H1 (cell line): ENCODE measurements around the gene STAG2. TPM values are rescaled to one million over a fixed set of nuclear protein-coding genes. Genes with fewer than 3 reads are reported as not detected.
"Not testable (repeated sequence)": the region's sequence is repeated elsewhere in the genome, so short reads cannot be mapped to it uniquely, and the experiment has no call there.

Experiments used
- CTCF ChIA-PET: fragments of 300-600 bp; sonication (Branson Sonifier 250); formaldehyde crosslinking; loops from one replicate; lab custom pipeline; 2021; ENCODE audit not compliant: partially characterized antibody; lab: Charles Lee
- POLR2A ChIA-PET: fragments of 300-600 bp; sonication (Branson Sonifier 250); formaldehyde crosslinking; loops from one replicate; lab custom pipeline; 2021; ENCODE audit warnings: inconsistent platforms; ENCODE audit not compliant: partially characterized antibody; lab: Charles Lee
- DNase-seq, 2 experiments: peaks; one replicate each; pipeline versions ENCODE4 v3.0.0 to v3.0.0-alpha.2; 2010 to 2022; ENCODE audit warnings: low spot score in 2 of 2, low read depth in 1 of 2, mixed read lengths in 1 of 2
- FAIRE-seq: peaks from 2 replicates; lab custom pipeline; 2011; peaks lifted over from hg19 to GRCh38; lab: Jason Lieb, UNC
- H2AFZ ChIP-seq: 2 replicates; pipeline ENCODE4 v1.8.1; 2012; ENCODE audit warnings: low read length, inconsistent platforms
- H2AK5ac ChIP-seq: 2 replicates; pipeline ENCODE4 v1.6.1; 2013; ENCODE audit warnings: low read depth, low read length
- H2BK120ac ChIP-seq: replicated peaks from 2 replicates; pipeline ENCODE3; 2013; ENCODE audit warnings: low read depth, low read length, inconsistent platforms
- H2BK12ac ChIP-seq: 2 replicates; pipeline ENCODE4 v1.6.1; 2013; ENCODE audit warnings: low read depth, low read length
- H2BK15ac ChIP-seq: 2 replicates; pipeline ENCODE4 v1.6.1; 2013; ENCODE audit warnings: low read length
- H2BK20ac ChIP-seq: 2 replicates; pipeline ENCODE4 v1.6.1; 2013; ENCODE audit warnings: low read length
- H2BK5ac ChIP-seq: 2 replicates; pipeline ENCODE4 v1.6.1; 2013; ENCODE audit warnings: low read depth, low read length
- H3K14ac ChIP-seq: 2 replicates; pipeline ENCODE4 v1.6.1; 2013; ENCODE audit warnings: inconsistent platforms; ENCODE audit not compliant: insufficient read length
- H3K18ac ChIP-seq: 2 replicates; pipeline ENCODE4 v1.6.1; 2013; ENCODE audit warnings: low read length; ENCODE audit errors: extremely low read depth
- H3K23ac ChIP-seq: 2 replicates; pipeline ENCODE4 v1.6.1; 2013; ENCODE audit warnings: inconsistent platforms; ENCODE audit not compliant: insufficient read length
- H3K23me2 ChIP-seq: 2 replicates; pipeline ENCODE4 v1.6.1; 2013; ENCODE audit warnings: low read depth, low read length
- H3K27ac ChIP-seq: 2 replicates; pipeline ENCODE4 v1.6.1; 2011; ENCODE audit warnings: low read depth, low read length, inconsistent platforms
- H3K27me3 ChIP-seq, 4 experiments: replicated peaks in 1 of 4; 1 replicate in 1 of 4; 2 replicates in 3 of 4; pipeline versions ENCODE4 v1.6.1 to v1.8.1; 2011 to 2013; ENCODE audit warnings: low read length in 3 of 4, mild to moderate bottlenecking in 3 of 4, inconsistent platforms in 2 of 4, mixed read lengths in 2 of 4, moderate library complexity in 1 of 4; ENCODE audit not compliant: control insufficient read depth in 3 of 4, insufficient read depth in 3 of 4; ENCODE audit errors: extremely low read depth in 1 of 4
- H3K36me3 ChIP-seq, 4 experiments: 2 replicates each; pipeline versions ENCODE4 v1.6.1 to v1.8.1; 2011 to 2013; ENCODE audit warnings: mild to moderate bottlenecking in 4 of 4, low read length in 3 of 4, moderate library complexity in 2 of 4, control low read depth in 1 of 4, inconsistent platforms in 1 of 4; ENCODE audit not compliant: insufficient read depth in 4 of 4, control insufficient read depth in 2 of 4
- H3K4ac ChIP-seq: replicated peaks from 2 replicates; pipeline ENCODE3; 2013; ENCODE audit warnings: low read length, low read depth, mixed read lengths, inconsistent platforms; ENCODE audit not compliant: insufficient read length
- H3K4me1 ChIP-seq, 4 experiments: replicated peaks in 1 of 4; 1 replicate in 1 of 4; 2 replicates in 3 of 4; pipeline versions ENCODE4 v1.6.1 to v1.8.1; 2011 to 2013; ENCODE audit warnings: low read length in 3 of 4, inconsistent platforms in 2 of 4, mixed read lengths in 1 of 4; ENCODE audit not compliant: insufficient read depth in 4 of 4, control insufficient read depth in 3 of 4
- H3K4me2 ChIP-seq, 2 experiments: 2 replicates each; pipeline versions ENCODE4 v1.6.1 to v1.8.1; 2011 to 2013; ENCODE audit warnings: low read depth in 2 of 2, low read length in 2 of 2, control low read depth in 1 of 2, inconsistent platforms in 1 of 2, mild to moderate bottlenecking in 1 of 2; ENCODE audit not compliant: insufficient read depth in 1 of 2
- H3K4me3 ChIP-seq, 4 experiments: fragments of 200-600, 300-600 bp in 1 of 4; sonication (generic), shearing (Covaris generic), sonication (Bioruptor Twin) in 1 of 4; 2 replicates each; pipeline versions ENCODE4 v1.5.1 to v1.8.1; 2011 to 2016; ENCODE audit warnings: low read length in 4 of 4, low read depth in 3 of 4, control low read depth in 2 of 4, inconsistent platforms in 2 of 4, mild to moderate bottlenecking in 2 of 4, mixed read lengths in 1 of 4, moderate library complexity in 1 of 4; ENCODE audit not compliant: insufficient read depth in 2 of 4; ENCODE audit errors: extremely low read depth in 1 of 4
- H3K56ac ChIP-seq: replicated peaks from 2 replicates; pipeline ENCODE3; 2013; ENCODE audit warnings: low read depth, mild to moderate bottlenecking, mixed read lengths, low read length, inconsistent platforms; ENCODE audit not compliant: insufficient read length
- H3K79me1 ChIP-seq: 2 replicates; pipeline ENCODE4 v1.6.1; 2013; ENCODE audit warnings: low read depth, low read length, control low read depth
- H3K79me2 ChIP-seq, 2 experiments: 2 replicates each; pipeline versions ENCODE4 v1.6.1 to v1.8.1; 2012 to 2013; ENCODE audit warnings: low read length in 2 of 2, mild to moderate bottlenecking in 2 of 2, inconsistent platforms in 1 of 2; ENCODE audit not compliant: insufficient read depth in 2 of 2, control insufficient read depth in 1 of 2
- H3K9ac ChIP-seq, 4 experiments: replicated peaks in 1 of 4; 1 replicate in 1 of 4; 2 replicates in 3 of 4; pipeline versions ENCODE4 v1.6.1 to v1.8.1; 2011 to 2013; ENCODE audit warnings: low read depth in 3 of 4, low read length in 3 of 4, control low read depth in 2 of 4, mild to moderate bottlenecking in 2 of 4, moderate library complexity in 2 of 4, inconsistent platforms in 1 of 4; ENCODE audit errors: extremely low read depth in 1 of 4
- H3K9me3 ChIP-seq, 2 experiments: 2 replicates each; pipeline versions ENCODE4 v1.6.1 to v1.8.1; 2012 to 2013; ENCODE audit warnings: mild to moderate bottlenecking in 2 of 2, moderate library complexity in 2 of 2, control low read depth in 1 of 2, inconsistent platforms in 1 of 2, low read depth in 1 of 2, low read length in 1 of 2, mixed read lengths in 1 of 2; ENCODE audit not compliant: insufficient read depth in 2 of 2
- H4K20me1 ChIP-seq, 2 experiments: replicated peaks in 1 of 2; 2 replicates each; pipeline versions ENCODE3 to v1.8.1; 2011 to 2013; ENCODE audit warnings: inconsistent platforms in 2 of 2, low read length in 2 of 2, mild to moderate bottlenecking in 1 of 2; ENCODE audit not compliant: insufficient read depth in 2 of 2, control insufficient read depth in 1 of 2
- H4K5ac ChIP-seq: 2 replicates; pipeline ENCODE4 v1.6.1; 2013; ENCODE audit warnings: low read length, low read depth, mixed read lengths, inconsistent platforms; ENCODE audit not compliant: insufficient read length
- H4K8ac ChIP-seq: 2 replicates; pipeline ENCODE4 v1.8.0; 2013; ENCODE audit warnings: mild to moderate bottlenecking, moderate library complexity, low read length, inconsistent platforms; ENCODE audit not compliant: insufficient read depth; ENCODE audit errors: extremely low read depth
- H4K91ac ChIP-seq: replicated peaks from 2 replicates; pipeline ENCODE3; 2013; ENCODE audit warnings: low read length, mixed read lengths, inconsistent platforms; ENCODE audit not compliant: insufficient read length
- WGBS, 2 experiments: shearing (Covaris generic) in 1 of 2; methylation state at CpG; one replicate each; pipeline versions ENCODE4 v1.1.6 to v1.1.7; 2013 to 2015; ENCODE audit warnings: low lambda C conversion rate in 2 of 2, mixed read lengths in 2 of 2, inconsistent platforms in 1 of 2, low coverage in 1 of 2, missing lambda C conversion rate in 1 of 2; ENCODE audit not compliant: insufficient replicate concordance in 2 of 2, insufficient coverage in 1 of 2, insufficient read length in 1 of 2; ENCODE audit errors: extremely low coverage in 1 of 2, missing lambda C conversion rate in 1 of 2; 5-methylcytosine and 5-hydroxymethylcytosine counted together
- polyA plus RNA-seq, 7 experiments: library from polyadenylated mRNA; depleted of rRNA in 3 of 7; stranded (reverse) in 5 of 7; unstranded in 2 of 7; fragments of >200 nt in 5 of 7; fragments of 200-250 nt in 2 of 7; gene quantifications; 1 replicate in 5 of 7; 2 replicates in 1 of 7; 4 replicates in 1 of 7; pipeline versions ENCODE4 v1.2.1 to v1.2.3, GENCODE V29; 2011 to 2013; ENCODE audit warnings: missing spikeins in 2 of 7, mixed read lengths in 2 of 7
- total RNA-seq: library from RNA; stranded (reverse); fragmentation: NEBNext Ultra II Directional; extraction: Animal tissue kit (Norgen Biotek cat#: 25700); gene quantifications from 2 replicates; pipeline ENCODE4 v1.2.1, GENCODE V29; 2021

STAG2 gene
- total and polyA plus RNA-seq, 2 of the 8 experiments (the other 6 are each of a cell fraction or from before 2014, with no cell fraction given) = 20.3 to 94.9 TPM

DNA sequence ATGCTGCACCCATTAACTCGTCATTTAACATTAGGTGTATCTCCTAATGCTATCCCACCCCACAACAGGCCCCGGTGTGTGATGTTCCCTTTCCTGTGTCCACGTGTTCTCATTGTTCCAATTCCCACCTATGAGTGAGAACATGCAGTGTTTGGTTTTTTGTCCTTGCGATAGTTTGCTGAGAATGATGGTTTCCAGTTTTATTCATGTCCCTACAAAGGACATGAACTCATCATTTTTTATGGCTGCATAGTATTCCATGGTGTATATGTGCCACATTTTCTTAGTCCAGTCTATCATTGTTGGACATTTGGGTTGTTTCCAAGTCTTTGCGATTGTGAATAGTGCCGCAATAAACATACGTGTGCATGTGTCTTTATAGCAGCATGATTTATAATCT lies 143.0 kb downstream of the STAG2 start:
- H3K79me1 ChIP-seq, H3K4me3 ChIP-seq, H3K23me2 ChIP-seq, H2BK5ac ChIP-seq, H4K20me1 ChIP-seq, H3K14ac ChIP-seq, H2AK5ac ChIP-seq, H2BK12ac ChIP-seq, H3K4me1 ChIP-seq, H4K91ac ChIP-seq, H3K23ac ChIP-seq, H3K18ac ChIP-seq, H3K27ac ChIP-seq, FAIRE-seq, H3K4ac ChIP-seq, POLR2A ChIA-PET, H3K27me3 ChIP-seq, H2AFZ ChIP-seq, H3K79me2 ChIP-seq, H4K8ac ChIP-seq, H2BK20ac ChIP-seq, H4K5ac ChIP-seq, H3K56ac ChIP-seq, DNase-seq, H3K4me2 ChIP-seq, H2BK120ac ChIP-seq, H3K9ac ChIP-seq, CTCF ChIA-PET, H2BK15ac ChIP-seq, H3K9me3 ChIP-seq: not testable (repeated sequence)
- 97% methylated on average over 7 of the region's 7 CpGs; no CpG with 5 or more reads in 1 of the 2 experiments for whole genome bisulfite sequencing, 2 experiments
- peaks cover 0 to 12% (median 0%) of the 10 kb centered on the region in 4 experiments; a peak in 1 of 8 replicates for H3K36me3 ChIP-seq
